GM11168 (cell line): ENCODE data around the gene PIAS3.
"Not testable (repeated sequence)": the region's sequence is repeated elsewhere in the genome, so short reads cannot be mapped to it uniquely, and the experiment has no call there.

Source experiments
- in situ Hi-C: fragments of 300-500 bp; cut with MboI; formaldehyde crosslinking; loops from one replicate; pipeline ENCODE4 v1.12.0; 2022; ENCODE audit warnings: low sequenced_read_pairs; ENCODE audit not compliant: unreplicated experiment

The PIAS3 gene

GRCh38 chr1:145827966-145828365 is 30.9 kb downstream of the PIAS3 start:
- in situ Hi-C loops = no loop called here

DNA sequence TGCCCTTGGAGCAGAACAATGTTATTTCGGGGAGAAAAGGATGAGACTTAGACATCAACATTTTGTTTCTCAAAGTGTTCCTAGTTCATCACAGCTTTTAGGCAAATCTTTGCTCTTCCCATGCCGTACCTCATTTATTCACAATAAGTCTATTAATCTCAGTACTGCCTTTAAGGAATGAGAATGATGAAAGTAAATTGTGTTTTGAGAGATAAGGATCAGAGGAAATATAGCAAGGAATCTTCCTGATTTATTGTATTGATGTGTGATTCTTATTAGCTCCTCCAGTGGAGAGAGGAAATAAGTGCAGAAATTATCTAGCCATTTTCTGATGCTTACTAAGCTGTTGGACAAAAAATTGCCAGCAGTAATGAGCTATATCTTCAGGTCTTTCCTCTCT is 32.9 kb downstream of the PIAS3 start:
- in situ Hi-C loops = no loop called here

DNA sequence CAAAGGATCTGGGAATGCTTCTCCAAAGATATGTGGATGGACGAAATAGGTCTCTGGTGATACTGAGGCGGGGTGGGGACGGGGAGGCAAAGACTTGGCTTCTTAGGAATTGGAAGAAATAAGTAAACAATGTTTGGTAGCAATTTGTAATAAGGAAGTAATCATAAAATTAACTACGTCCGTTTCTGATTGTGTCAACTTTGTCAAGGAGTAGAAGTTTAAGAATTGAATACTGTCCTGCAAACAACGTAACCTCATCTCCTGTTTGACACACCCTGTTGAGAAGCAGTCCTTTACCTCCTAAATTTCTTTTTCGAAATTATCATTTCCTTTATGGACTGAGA is 34.4 kb downstream of the PIAS3 start:
- in situ Hi-C loops = no loop called here

- in situ Hi-C loops = no loop called here
Measured at GRCh38 chr1:145823565-145824498, 35.0 kb downstream of the PIAS3 start, which contains the start of the genes POLR3C and RNF115. TSS of gene POLR3C (plus strand) at chr1:145824200. CDS start at chr1:145825777, 1,577 bp downstream. TSS of gene RNF115 (minus strand) at chr1:145824095. CDS start at chr1:145823873, 222 bp downstream.

- in situ Hi-C loops = not testable (repeated sequence)
Measured at GRCh38 chr1:145822779-145823331, 36.0 kb downstream of the PIAS3 start.

DNA sequence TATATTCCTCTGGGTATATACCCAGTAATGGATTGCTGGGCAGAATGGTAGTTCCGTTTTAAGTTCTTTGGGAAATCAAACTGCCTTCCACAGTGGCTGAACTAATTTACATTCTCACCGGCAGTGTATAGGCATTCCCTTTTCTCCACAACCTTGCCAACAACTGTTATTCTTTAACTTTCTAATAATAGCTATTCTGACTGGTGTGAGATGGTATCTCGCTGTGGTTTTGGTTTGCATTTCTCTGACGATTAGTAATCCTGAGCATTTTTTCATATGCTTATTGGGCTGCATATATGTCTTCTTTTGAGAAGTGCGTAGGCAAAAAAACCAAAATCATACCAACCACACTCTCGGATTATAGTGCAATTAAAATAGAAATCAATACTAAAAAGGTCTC is 40.8 kb downstream of the PIAS3 start:
- in situ Hi-C loops = not testable (repeated sequence)

DNA sequence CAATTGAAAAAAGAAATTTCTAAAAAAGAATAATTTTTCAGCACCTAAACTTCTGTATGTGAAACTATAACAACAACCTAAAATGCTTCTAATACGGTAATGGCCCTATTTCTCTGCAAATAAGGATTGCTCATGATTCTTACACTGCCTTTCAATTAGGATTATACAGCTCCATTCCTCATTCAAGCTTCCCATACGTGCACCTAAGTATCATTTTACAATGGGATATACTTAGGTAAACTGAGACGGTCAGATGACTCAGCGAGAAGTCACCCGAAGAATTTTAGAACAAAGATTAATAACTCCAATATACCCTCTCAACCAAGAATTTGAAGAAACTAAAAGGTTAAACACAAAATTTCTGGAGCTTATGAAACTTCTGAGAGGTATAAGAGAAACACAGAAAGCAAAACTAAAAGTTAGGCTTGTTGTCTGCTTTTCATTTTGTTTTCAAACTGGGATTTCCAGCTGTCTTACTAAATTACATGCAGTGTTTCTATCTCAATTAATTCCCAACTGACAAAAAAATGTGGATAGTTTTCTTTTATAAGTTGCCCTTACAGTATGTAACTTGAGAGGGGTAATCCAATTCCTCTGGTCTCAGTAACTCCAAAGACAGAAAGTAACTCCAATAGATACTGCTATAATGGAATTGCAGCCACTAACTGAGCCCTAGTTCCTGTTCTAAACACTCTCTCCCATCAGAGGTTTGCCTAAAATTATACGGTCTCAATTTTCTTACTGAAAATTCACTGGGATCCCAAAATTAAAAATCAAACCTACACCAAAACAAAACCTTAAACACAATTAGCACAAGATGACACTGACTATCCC is 45.7 kb downstream of the PIAS3 start:
- in situ Hi-C loops = not testable (repeated sequence)

DNA sequence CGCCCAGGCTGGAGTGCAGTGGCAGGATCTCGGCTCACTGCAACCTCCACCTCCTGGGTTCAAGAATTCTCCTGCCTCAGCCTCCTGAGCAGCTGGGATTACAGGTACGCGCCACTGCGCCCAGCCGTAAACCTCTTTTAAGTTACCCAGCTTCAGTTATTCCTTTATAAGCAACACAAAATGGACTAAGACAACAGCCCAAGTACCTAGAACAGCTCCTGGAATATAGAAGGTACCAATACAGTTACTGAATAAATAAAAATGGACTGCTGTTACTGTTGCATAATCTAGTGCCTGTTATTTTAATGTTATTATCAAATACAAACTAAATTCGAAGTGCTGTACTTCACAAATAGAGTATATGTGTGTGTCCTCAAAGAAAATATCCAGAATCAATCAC is 52.0 kb downstream of the PIAS3 start:
- in situ Hi-C loops = no loop called here

DNA sequence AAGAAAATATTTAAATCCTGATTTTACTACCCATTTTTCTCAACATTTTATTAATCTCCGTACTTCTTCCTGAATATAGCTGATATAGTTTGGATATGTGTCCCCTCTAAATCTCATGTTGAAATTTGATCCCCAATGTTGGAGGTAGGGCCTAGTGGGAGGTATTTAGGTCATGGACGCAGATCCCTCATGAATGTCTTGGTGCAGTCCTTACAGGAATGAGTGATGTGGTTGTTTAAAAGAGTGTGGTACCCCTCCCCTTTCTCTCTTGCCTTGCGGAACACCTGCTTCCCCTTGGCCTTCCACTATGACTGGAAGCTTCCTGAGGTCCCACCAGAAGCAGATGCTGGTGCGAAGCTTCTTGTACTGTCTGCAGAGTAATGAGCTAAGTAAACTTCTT is 52.5 kb downstream of the PIAS3 start:
- in situ Hi-C loops = no loop called here

- in situ Hi-C loops = no loop called here
Measured at GRCh38 chr1:145805057-145805456, 53.8 kb downstream of the PIAS3 start.

- in situ Hi-C loops = no loop called here
Measured at GRCh38 chr1:145804235-145805045, 54.4 kb downstream of the PIAS3 start.

DNA sequence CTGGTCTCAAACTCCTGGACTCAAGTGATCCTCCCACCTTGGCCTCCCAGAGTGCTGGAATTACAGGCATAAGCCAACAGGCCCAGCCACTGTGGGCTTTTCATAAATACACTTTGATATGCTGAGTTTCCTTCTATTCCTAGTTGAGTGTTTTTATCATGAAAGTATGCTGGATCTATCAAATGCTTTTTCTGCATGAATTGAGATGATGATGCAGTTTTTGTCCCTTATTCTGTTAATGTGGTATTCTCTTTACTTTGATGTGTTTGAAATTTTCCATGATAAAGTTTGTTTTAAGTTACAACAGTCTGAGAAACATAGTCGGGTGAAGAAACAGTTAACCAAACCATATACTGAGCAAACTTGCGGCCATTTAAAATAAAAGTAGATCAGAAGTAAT is 59.1 kb downstream of the PIAS3 start:
- in situ Hi-C loops = no loop called here
